ENCODE measurements around the gene HNRNPAB.

GRCh38 chr5:178201221-178201926, 3.0 kb upstream of the HNRNPAB start:
- TF ChIP-seq CTCF (IDR thresholded peaks at IDR 0.05) (no peak), POLR2A (IDR thresholded peaks at IDR 0.05) (no peak)
